GM12865 (cell line): ENCODE data around the gene CST2.
"Not testable (repeated sequence)": the region's sequence is repeated elsewhere in the genome, so short reads cannot be mapped to it uniquely, and the experiment has no call there.

Source experiments
- DNase-seq: peaks from one replicate; pipeline ENCODE4 v3.0.0; 2010; ENCODE audit warnings: low read depth
- H3K4me3 ChIP-seq: 2 replicates; pipeline ENCODE4 v1.5.1; 2011; ENCODE audit warnings: mild to moderate bottlenecking, low read depth, low read length, control low read depth
- CTCF ChIP-seq: IDR thresholded peaks from 2 replicates; pipeline ENCODE4 v1.5.1; 2011; ENCODE audit warnings: low read length, control low read depth, low read depth, inconsistent platforms; ENCODE audit not compliant: insufficient read depth; ENCODE audit errors: missing control alignments

The CST2 gene

GRCh38 chr20:23800865-23801264 lies 25.7 kb downstream of the CST2 start:
- DNase-seq, result no peak
- no peak for TF ChIP-seq CTCF
- H3K4me3 ChIP-seq, result no peak overlapping the region

GRCh38 chr20:23799216-23799847 lies 27.2 kb downstream of the CST2 start:
- H3K4me3 ChIP-seq, result not testable (repeated sequence)
- TF ChIP-seq CTCF, result peak; percentile 44
- DNase-seq, result peak; percentile 28

- DNase-seq, result no peak
- no peak for TF ChIP-seq CTCF
Measured at GRCh38 chr20:23795526-23795925, 31.0 kb downstream of the CST2 start.

GRCh38 chr20:23794841-23795240 lies 31.7 kb downstream of the CST2 start:
- no peak overlapping the region for H3K4me3 ChIP-seq
- DNase-seq, result no peak
- TF ChIP-seq CTCF, result no peak

More at GRCh38 chr20:23795526-23795925, 31.0 kb downstream of the CST2 start:
- no peak overlapping the region for H3K4me3 ChIP-seq

- H3K4me3 ChIP-seq, result no peak overlapping the region
- no peak for TF ChIP-seq CTCF
Measured at GRCh38 chr20:23794065-23794464, 32.5 kb downstream of the CST2 start.

GRCh38 chr20:23783447-23783846 lies 43.1 kb downstream of the CST2 start:
- DNase-seq, result no peak
- no peak overlapping the region for H3K4me3 ChIP-seq
- TF ChIP-seq CTCF, result no peak

More at GRCh38 chr20:23794065-23794464, 32.5 kb downstream of the CST2 start:
- no peak for DNase-seq

GRCh38 chr20:23782366-23782983 lies 44.1 kb downstream of the CST2 start:
- peak; percentile 69 for TF ChIP-seq CTCF
- H3K4me3 ChIP-seq, result no peak overlapping the region
- DNase-seq, result peak; percentile 28

- not testable (repeated sequence) for DNase-seq, H3K4me3 ChIP-seq
Measured at GRCh38 chr20:23778676-23779075, 47.9 kb downstream of the CST2 start.

- not testable (repeated sequence) for DNase-seq, H3K4me3 ChIP-seq
Measured at GRCh38 chr20:23777380-23777779, 49.1 kb downstream of the CST2 start.
